Urothelium cell line (cell line): Measurements from ENCODE around the gene CIRBP.

ENCODE experiments used
- DNase-seq: peaks from one replicate; pipeline ENCODE4 v3.0.0; 2011; ENCODE audit warnings: low spot score, mixed read lengths
- FAIRE-seq: peaks from 2 replicates; lab custom pipeline; 2011; peaks lifted over from hg19 to GRCh38; lab: Jason Lieb, UNC

The CIRBP gene

GRCh38 chr19:1254081-1254527 lies 15.0 kb upstream of the CIRBP start:
- no peak for FAIRE-seq
- DNase-seq: no peak

DNA sequence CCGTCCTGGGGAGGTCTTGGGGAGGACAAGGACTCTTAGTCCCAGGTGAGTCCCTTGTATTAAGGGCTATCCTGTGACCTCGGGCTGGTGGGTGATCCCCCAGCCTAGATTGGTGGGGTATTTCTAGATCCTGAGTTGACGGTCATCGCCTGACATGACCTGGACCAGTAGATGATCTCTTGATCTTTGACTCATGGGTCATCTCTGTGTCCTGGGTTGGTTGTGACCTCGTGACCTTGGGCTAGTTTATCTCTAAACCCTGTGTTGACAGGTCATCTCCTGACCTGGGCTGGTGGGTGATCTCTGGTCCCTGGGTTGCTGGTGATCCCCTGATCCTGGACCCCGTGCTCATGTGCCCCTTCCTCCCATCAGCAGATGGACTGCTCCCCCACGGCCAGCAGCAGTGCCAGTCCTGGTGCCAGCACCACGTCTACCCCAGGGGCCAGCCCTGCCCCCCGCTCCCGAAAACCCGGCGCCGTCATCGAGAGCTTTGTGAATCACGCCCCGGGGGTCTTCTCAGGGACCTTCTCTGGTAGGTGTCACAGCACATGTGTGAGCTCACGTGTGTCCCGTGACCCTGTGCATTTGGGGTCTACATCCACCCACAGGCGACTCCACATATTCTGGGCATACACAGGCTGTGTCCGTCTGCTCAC lies 14.5 kb upstream of the CIRBP start:
- FAIRE-seq: no peak
- no peak for DNase-seq

DNA sequence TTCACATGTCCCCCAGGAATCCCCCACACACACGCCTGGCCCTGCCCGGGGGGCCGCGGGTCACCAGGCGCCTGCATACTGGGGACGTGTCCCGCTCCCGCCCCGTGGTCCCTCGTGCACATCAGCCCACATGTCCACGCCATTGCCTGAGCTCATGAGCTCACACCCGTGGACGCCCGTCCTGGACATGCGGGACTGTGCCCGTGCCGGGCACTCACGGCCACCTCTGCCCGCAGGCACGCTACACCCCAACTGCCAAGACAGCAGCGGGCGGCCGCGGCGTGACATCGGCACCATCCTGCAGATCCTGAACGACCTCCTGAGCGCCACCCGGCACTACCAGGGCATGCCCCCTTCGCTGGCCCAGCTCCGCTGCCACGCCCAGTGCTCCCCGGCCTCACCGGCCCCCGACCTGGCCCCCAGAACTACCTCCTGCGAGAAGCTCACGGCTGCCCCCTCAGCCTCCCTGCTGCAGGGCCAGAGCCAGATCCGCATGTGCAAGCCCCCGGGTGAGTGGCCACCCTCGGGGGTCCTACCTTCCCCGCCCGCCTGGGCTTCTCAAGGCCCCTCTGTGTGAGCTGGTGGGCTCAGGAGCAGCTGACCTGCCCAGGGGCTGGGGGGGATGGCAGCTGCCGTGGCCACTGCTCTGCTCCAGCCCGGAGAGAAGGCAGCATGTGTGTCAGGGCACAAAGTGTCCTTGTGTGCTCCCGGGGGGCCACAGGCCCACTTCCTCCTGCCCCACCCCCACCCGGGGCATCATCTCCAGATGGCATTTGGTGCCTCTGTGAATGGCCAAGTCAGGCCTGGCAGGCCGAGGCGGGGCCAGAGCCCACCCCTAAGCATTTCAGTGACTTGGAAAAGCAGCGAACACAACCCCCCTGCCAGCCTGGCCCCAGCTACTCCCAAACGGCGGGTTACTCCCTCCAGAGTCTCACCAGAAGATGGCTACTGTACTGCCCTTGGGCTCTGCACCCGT lies 13.7 kb upstream of the CIRBP start:
- DNase-seq: no peak
- FAIRE-seq: no peak

GRCh38 chr19:1256646-1257474 lies 12.3 kb upstream of the CIRBP start:
- FAIRE-seq (no peak), DNase-seq (no peak)

GRCh38 chr19:1257475-1258162 lies 11.5 kb upstream of the CIRBP start:
- FAIRE-seq: no peak
- no peak for DNase-seq

GRCh38 chr19:1258163-1258492 lies 11.0 kb upstream of the CIRBP start:
- no peak for FAIRE-seq
- DNase-seq: no peak

- DNase-seq (no peak), FAIRE-seq (no peak)
Observed at GRCh38 chr19:1258707-1259205, 10.4 kb upstream of the CIRBP start.

GRCh38 chr19:1259206-1259875 lies 9.8 kb upstream of the CIRBP start:
- no peak for FAIRE-seq
- no peak for DNase-seq

DNA sequence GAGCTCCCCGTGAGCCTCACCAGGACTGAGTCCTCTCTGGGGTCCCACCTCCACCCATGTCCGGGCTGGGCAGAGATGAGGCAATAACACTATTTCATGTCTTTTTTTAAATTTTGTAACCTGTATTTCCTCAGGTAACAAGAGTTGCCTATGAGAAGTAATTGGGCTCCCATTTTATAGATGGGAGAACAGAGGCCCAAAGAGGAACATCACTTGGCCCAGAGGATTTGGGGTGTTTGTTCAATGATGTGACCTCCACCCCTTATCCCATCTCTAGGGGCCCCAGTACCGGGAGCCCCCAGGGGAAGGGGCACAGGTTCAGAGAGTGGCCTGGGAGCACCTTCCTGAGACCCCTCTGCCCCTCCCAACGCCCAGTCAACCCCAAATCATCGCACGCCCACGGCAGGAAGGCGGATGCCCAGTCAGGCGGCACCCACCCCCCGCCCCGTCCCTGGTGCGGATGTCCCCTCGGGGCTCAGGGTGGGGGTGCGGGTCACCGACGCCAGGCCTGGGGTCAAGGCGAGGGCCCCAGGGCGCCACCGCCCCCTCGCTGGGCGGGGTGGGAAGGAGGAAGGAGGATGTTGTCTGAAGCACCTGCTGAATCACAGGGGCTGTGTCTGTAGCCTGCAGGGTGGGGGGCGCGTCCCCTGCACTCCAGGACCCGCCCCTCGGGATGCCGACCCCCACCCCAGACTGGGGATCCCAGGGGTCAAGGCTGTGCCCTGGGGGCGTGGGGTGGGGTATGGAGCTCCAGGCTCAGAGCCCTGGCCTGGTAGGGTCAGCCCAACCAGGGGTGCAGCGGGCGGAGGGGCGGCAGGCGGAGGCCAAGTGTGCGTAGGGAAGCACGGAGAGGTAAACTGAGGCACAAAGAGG lies 9.0 kb upstream of the CIRBP start:
- FAIRE-seq (no peak), DNase-seq (no peak)

GRCh38 chr19:1260749-1261537 lies 8.2 kb upstream of the CIRBP start:
- FAIRE-seq: no peak
- DNase-seq: peak; percentile 90

DNA sequence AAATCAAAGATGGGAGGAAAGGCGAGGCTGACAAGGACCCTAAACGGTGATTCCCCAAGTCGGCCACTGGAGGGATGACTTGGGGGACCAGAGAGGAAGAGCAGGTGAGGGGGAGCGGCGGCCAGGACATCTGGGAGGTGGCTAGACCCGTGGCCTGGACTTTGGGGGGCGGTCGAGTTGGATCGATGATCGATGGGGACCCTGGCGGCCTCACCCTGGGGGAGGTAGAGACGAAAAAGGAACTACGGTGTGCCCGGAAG lies 7.7 kb upstream of the CIRBP start:
- DNase-seq (no peak), FAIRE-seq (no peak)

DNA sequence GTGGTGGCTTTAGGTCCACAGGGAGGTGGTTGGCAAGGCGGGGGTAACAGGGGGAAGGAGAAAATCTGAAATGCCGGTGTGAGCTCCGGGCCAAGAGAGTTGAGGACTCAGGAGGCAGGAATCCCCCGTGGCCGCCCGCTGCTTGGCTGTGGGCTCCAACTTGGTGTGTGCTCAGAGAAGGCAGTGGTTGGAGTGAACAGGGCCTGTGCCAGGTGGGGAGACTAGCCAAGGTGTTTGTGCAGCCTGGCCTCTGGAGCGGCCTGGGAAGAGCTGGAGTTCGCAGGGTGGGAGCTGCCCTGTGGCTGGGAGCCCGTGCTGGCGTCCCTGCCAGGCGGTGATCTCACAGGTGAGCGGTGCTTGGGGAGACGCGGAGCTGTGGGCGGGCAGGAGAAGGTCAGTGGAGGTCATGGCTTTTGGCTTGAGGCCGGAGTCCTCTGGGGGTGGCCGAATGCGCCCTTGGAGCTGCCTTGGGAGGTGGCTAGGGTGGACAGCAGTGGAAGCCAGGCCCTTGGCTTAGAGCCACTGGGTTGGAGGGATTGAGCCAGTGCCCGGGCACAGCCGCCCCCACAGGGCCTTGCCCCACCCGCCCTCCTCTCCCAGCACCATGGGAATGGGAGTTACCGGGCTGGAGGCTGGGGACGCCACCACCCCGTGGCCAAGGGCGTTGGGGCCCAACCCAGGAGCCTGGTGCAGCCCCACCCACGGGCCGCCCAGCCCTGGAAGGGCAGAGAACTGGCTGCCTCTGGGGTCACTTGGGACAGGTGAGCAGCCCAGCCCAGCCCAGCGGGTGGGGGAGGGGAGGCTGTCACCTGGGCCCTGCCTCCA lies 7.1 kb upstream of the CIRBP start:
- FAIRE-seq: no peak
- DNase-seq: no peak

DNA sequence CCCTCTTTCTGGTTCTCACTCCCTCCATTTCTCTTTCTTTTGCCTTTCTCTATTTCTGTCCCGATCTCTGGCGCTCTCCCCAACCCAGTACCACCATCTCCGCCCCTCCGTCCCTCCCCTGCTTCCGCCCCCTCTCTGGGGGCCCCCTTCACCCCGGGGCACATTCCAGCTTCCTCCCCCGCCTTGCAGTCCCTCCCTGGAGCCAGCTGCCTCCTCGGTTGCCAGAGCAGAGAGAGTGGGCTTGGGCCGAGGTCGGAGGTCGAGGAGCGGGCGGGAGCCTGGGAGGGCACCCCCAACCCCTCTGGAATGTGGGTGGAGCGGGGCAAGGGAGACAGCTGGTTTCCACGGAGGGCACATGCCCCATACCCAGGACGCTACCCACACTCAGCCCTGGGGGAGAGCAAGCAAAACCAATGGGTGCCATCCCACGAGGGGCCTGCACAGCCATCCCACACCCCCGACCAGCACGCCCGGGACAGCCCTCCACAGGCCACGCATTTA lies 6.5 kb upstream of the CIRBP start:
- FAIRE-seq (no peak), DNase-seq (no peak)

DNA sequence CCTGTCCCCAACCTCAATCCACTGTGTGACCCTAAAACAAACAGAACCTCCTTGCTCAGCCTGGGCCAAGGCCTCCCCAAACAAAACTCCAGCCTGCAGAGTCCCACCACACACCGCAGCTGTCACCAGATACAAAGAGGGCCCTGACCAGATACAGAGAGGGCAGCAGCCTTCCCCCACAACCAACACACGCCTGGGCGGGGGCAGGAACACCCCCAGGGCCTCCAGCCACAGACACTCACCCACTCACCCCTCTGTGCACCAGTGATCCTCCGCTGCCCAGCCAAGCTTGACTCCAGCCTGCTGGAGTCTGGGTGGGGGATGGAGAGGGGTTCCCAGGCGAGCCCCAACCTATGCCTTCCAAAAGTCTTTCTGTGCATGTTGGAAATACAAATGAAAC lies 5.9 kb upstream of the CIRBP start:
- FAIRE-seq (no peak), DNase-seq (no peak)

DNA sequence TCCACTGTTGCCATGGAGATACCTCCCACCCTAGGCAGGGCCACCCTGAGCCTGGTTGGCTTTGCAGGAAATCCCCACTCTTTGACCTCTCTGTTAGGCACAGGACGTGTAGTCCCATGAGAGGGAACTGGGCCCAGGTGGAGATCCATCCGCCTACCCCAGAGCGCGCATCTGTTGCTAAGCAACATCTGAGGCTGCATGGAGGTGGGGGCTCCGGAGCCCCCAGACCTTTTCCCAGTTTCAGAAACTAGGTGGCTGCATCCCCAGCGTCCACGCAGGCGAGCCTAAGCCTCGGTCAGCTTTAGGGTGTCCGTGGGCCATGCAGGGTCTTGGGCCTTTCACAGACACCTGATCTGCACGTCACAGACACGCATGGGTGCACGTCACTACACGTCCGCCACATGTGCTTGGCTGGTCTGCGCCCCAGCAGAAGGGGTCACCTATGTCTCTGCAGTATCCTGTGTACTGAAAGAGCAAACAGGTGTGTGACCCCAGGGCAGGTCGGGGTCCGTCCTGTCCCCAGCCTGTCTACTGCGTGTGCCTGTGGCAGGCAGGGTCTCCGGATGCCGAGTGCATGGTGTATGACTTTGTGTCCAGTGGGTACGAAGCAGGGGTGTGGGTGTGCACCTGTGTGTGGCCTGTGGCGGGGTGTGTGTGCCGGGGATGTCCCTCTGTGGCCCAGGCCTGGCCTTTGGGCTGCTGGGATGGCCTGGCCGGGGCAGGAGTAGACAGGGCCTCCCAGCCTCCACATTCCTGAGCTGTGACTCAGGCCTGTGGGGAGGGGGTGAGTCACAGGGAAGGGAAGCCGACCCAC lies 4.1 kb upstream of the CIRBP start:
- peak; percentile 78 for DNase-seq
- FAIRE-seq: peak; percentile 32

GRCh38 chr19:1265615-1266128 lies 3.5 kb upstream of the CIRBP start:
- FAIRE-seq: no peak
- peak; percentile 33 for DNase-seq
